Measurements from ENCODE around the gene RALY. TPM values are rescaled to one million over a fixed set of nuclear protein-coding genes. Genes with fewer than 3 reads are reported as not detected.

The RALY gene
- total RNA-seq, 1 experiment from 2014 or later, result 164 TPM

DNA sequence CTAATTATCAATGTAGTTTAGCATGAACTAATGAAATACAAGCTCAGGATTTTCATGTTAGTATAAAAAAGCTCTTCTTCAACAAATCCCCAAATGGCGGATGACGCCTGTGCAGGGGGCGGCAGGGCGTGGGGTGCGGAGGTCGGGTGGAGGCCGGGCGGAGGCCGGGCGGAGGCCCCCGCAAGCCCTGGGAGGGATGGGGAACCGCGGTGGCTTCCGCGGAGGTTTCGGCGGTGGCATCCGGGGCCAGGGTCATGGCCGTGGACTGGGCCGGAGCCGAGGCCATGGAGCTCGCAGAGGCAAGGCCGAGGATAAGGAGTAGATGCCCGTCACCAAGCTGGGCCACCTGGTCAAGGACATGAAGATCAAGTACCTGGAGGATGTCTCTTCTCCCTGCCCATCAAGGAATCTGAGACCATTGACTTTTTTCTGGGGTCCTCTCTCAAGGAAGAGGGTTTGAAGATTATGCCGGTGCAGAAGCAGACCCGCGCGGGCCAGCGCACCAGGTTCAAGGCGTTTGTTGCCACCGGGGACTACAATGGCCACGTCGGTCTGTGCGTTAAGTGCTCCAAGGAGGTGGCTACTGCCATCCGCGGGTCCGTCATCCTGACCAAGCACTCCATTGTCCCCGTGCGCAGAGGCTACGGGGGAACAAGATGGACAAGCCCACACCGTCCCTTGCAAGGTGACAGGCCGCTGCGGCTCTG, 128.7 kb downstream of the RALY start:
- Histone ChIP-seq H3K27me3 (ENCODE audit: control insufficient read depth, insufficient read depth, low read length) (no peaks in the 10 kb centered on the region), H3K36me3 (ENCODE audit: control insufficient read depth, insufficient read depth, low read length) (no peaks in the 10 kb centered on the region), H3K4me1 (ENCODE audit: control insufficient read depth, insufficient read depth, low read length) (no peaks in the 10 kb centered on the region), H3K27ac (ENCODE audit: low read length) (no peak overlapping the region), H3K9me3 (ENCODE audit: control insufficient read depth, insufficient read depth, low read depth, low read length) (no peaks in the 10 kb centered on the region), H3K4me3 (ENCODE audit: low read depth in 2 of 2, low read length in 2 of 2) (no peak overlapping the region)
- ATAC-seq (no peak), DNase-seq (ENCODE audit: low read depth, low spot score) (no peak)
- BruUV-seq (replicated peaks), result no TSS peak
- TF ChIP-seq, protein P1, sequence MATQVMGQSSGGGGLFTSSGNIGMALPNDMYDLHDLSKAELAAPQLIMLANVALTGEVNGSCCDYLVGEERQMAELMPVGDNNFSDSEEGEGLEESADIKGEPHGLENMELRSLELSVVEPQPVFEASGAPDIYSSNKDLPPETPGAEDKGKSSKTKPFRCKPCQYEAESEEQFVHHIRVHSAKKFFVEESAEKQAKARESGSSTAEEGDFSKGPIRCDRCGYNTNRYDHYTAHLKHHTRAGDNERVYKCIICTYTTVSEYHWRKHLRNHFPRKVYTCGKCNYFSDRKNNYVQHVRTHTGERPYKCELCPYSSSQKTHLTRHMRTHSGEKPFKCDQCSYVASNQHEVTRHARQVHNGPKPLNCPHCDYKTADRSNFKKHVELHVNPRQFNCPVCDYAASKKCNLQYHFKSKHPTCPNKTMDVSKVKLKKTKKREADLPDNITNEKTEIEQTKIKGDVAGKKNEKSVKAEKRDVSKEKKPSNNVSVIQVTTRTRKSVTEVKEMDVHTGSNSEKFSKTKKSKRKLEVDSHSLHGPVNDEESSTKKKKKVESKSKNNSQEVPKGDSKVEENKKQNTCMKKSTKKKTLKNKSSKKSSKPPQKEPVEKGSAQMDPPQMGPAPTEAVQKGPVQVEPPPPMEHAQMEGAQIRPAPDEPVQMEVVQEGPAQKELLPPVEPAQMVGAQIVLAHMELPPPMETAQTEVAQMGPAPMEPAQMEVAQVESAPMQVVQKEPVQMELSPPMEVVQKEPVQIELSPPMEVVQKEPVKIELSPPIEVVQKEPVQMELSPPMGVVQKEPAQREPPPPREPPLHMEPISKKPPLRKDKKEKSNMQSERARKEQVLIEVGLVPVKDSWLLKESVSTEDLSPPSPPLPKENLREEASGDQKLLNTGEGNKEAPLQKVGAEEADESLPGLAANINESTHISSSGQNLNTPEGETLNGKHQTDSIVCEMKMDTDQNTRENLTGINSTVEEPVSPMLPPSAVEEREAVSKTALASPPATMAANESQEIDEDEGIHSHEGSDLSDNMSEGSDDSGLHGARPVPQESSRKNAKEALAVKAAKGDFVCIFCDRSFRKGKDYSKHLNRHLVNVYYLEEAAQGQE (IDR thresholded peaks at IDR 0.05; ENCODE audit: insufficient read depth in 1 of 2, low read depth in 2 of 2, low read length in 1 of 2), result no peak
- TF ChIP-seq SIN3A (IDR thresholded peaks at IDR 0.05; ENCODE audit: borderline replicate concordance, insufficient read depth, low read depth, low read length) (no peak), POLR2AphosphoS5 (IDR thresholded peaks at IDR 0.05; ENCODE audit: low read depth, low read length) (no peak), TCF7L2 (IDR thresholded peaks at IDR 0.05; ENCODE audit: low read depth, low read length) (no peak)
- TF ChIP-seq, protein P2, sequence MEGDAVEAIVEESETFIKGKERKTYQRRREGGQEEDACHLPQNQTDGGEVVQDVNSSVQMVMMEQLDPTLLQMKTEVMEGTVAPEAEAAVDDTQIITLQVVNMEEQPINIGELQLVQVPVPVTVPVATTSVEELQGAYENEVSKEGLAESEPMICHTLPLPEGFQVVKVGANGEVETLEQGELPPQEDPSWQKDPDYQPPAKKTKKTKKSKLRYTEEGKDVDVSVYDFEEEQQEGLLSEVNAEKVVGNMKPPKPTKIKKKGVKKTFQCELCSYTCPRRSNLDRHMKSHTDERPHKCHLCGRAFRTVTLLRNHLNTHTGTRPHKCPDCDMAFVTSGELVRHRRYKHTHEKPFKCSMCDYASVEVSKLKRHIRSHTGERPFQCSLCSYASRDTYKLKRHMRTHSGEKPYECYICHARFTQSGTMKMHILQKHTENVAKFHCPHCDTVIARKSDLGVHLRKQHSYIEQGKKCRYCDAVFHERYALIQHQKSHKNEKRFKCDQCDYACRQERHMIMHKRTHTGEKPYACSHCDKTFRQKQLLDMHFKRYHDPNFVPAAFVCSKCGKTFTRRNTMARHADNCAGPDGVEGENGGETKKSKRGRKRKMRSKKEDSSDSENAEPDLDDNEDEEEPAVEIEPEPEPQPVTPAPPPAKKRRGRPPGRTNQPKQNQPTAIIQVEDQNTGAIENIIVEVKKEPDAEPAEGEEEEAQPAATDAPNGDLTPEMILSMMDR (IDR thresholded peaks at IDR 0.05), result no peak
- POLR2A ChIA-PET, result interaction anchor here (0.7 kb wide), 1 partner anchor 14 kb away, joined by 4 read pairs; no protein-coding TSS in a partner anchor
- intact Hi-C loops (cut with micrococcal nuclease; ENCODE audit: unreplicated experiment) (no loop called here), in situ Hi-C loops (cut with HindIII; ENCODE audit: low pct_unique_long_range_greater_than_20kb, low sequenced_read_pairs) (no loop called here)
- CTCF ChIA-PET, result no interaction called here

DNA sequence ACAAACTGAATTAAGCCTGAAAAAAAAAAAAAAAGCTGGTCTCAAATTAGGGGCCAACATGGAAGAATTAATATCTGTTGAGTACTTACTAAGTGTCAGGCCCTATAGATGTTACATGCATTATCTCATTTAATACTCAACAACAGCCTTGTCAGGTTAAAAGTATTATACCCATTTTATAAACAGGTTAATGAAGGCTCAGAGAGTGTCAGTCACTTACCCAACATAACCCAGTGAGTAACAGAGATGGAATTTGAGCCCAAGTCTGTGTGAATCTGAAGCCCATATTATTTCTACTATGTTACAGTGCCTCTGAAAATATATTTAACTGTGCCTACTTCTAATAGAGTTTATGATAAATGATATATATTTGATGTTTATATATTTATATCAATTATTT, 129.6 kb downstream of the RALY start:
- DNase-seq (ENCODE audit: low read depth, low spot score), result no peak

More for the DNA sequence above, 129.6 kb downstream of the RALY start:
- intact Hi-C loops (cut with micrococcal nuclease; ENCODE audit: unreplicated experiment), result no loop called here
- no peaks in the 10 kb centered on the region for H3K27me3 ChIP-seq (ENCODE audit: control insufficient read depth, insufficient read depth, low read length)
- H3K9me3 ChIP-seq (ENCODE audit: control insufficient read depth, insufficient read depth, low read depth, low read length), result no peaks in the 10 kb centered on the region
- no peaks in the 10 kb centered on the region for H3K36me3 ChIP-seq (ENCODE audit: control insufficient read depth, insufficient read depth, low read length)
- no TSS peak for BruUV-seq (replicated peaks)
- no peak for TF ChIP-seq TCF7L2 (IDR thresholded peaks at IDR 0.05; ENCODE audit: low read depth, low read length)
- TF ChIP-seq SIN3A (IDR thresholded peaks at IDR 0.05; ENCODE audit: borderline replicate concordance, insufficient read depth, low read depth, low read length), result no peak
- TF ChIP-seq, protein P2 (IDR thresholded peaks at IDR 0.05), result no peak
- TF ChIP-seq POLR2AphosphoS5 (IDR thresholded peaks at IDR 0.05; ENCODE audit: low read depth, low read length), result no peak
- TF ChIP-seq, protein P1 (IDR thresholded peaks at IDR 0.05; ENCODE audit: insufficient read depth in 1 of 2, low read depth in 2 of 2, low read length in 1 of 2), result no peak
- CTCF ChIA-PET, result no interaction called here
- no peak overlapping the region for H3K27ac ChIP-seq (ENCODE audit: low read length)
- no peak overlapping the region for H3K4me3 ChIP-seq (ENCODE audit: low read depth in 2 of 2, low read length in 2 of 2)
- H3K4me1 ChIP-seq (ENCODE audit: control insufficient read depth, insufficient read depth, low read length), result no peaks in the 10 kb centered on the region
- POLR2A ChIA-PET, result no interaction called here
- in situ Hi-C loops (cut with HindIII; ENCODE audit: low pct_unique_long_range_greater_than_20kb, low sequenced_read_pairs), result no loop called here
- ATAC-seq, result no peak
